Thyroid gland (tissue), 4 donors: ENCODE measurements around the gene SETBP1.

Experiments
- CTCF ChIP-seq, 6 experiments: fragments of 200-600 bp in 3 of 6; fragments of 450-650 bp in 3 of 6; sonication (generic) in 3 of 6; IDR thresholded peaks; one replicate each; pipeline ENCODE4 v1.5.1; 2016 to 2019; ENCODE audit warnings: antibody characterized with exemption in 6 of 6, mild to moderate bottlenecking in 2 of 6, inconsistent platforms in 1 of 6, moderate library complexity in 1 of 6
- POLR2A ChIP-seq, 2 donors: fragments of 450-650 bp; IDR thresholded peaks; one replicate each; pipeline ENCODE4 v1.6.1; 2017; ENCODE audit warnings: antibody characterized with exemption in 2 of 2, mild to moderate bottlenecking in 2 of 2, moderate library complexity in 1 of 2

- no peak for TF ChIP-seq CTCF (IDR thresholded peaks at IDR 0.05)
- no peak for TF ChIP-seq POLR2A (IDR thresholded peaks at IDR 0.05)
These were observed 402.7 kb downstream of the SETBP1 start for GRCh38 chr18:45083226-45083855.
